NT2/D1 (cell line): Measurements from ENCODE around the gene PFDN1.

ENCODE experiments used
- DNase-seq: peaks from one replicate; pipeline ENCODE4 v3.0.0-alpha.2; 2011; ENCODE audit warnings: low read depth, low spot score
- H3K27me3 ChIP-seq: 2 replicates; pipeline ENCODE4 v1.6.0; 2011; ENCODE audit warnings: mild to moderate bottlenecking; ENCODE audit not compliant: insufficient read length, insufficient read depth
- H3K36me3 ChIP-seq: 2 replicates; pipeline ENCODE4 v1.6.1; 2011; ENCODE audit warnings: mild to moderate bottlenecking, low read length, mixed read lengths; ENCODE audit not compliant: insufficient read depth, insufficient read length
- H3K4me1 ChIP-seq: 2 replicates; pipeline ENCODE4 v1.5.1; 2011; ENCODE audit not compliant: insufficient read depth, insufficient read length
- H3K4me3 ChIP-seq: 2 replicates; pipeline ENCODE4 v1.5.1; 2011; ENCODE audit warnings: low read depth; ENCODE audit not compliant: insufficient read length
- H3K9ac ChIP-seq: 2 replicates; pipeline ENCODE4 v1.6.0; 2011; ENCODE audit warnings: low read depth; ENCODE audit not compliant: insufficient read length
- H3K9me3 ChIP-seq: 2 replicates; pipeline ENCODE4 v1.5.1; 2011; ENCODE audit warnings: mild to moderate bottlenecking, low read length; ENCODE audit not compliant: insufficient read depth
- SUZ12 ChIP-seq: IDR thresholded peaks from 2 replicates; pipeline ENCODE4 v1.6.1; 2011; ENCODE audit not compliant: insufficient read length, insufficient read depth; ENCODE audit errors: extremely low read depth
- YY1 ChIP-seq: IDR thresholded peaks from 2 replicates; pipeline ENCODE4 v1.6.1; 2011; ENCODE audit not compliant: insufficient read length, insufficient read depth
- ZNF274 ChIP-seq: IDR thresholded peaks from 2 replicates; pipeline ENCODE4 v1.6.1; 2011; ENCODE audit warnings: mild to moderate bottlenecking, low read depth, low read length

The PFDN1 gene

GRCh38 chr5:140255460-140256157 lies 47.3 kb downstream of the PFDN1 start:
- no peak for TF ChIP-seq ZNF274
- no peak for TF ChIP-seq SUZ12
- no peak for TF ChIP-seq YY1
- H3K9me3 ChIP-seq, result no peaks in the 10 kb centered on the region
- peaks cover 6% of the 10 kb centered on the region for H3K4me1 ChIP-seq

GRCh38 chr5:140253985-140254384 lies 48.9 kb downstream of the PFDN1 start:
- H3K4me3 ChIP-seq, result no peak overlapping the region
- H3K9me3 ChIP-seq, result no peaks in the 10 kb centered on the region
- TF ChIP-seq YY1 (no peak), ZNF274 (no peak), SUZ12 (no peak)
- H3K9ac ChIP-seq, result no peak overlapping the region
- peaks cover 34% of the 10 kb centered on the region for H3K36me3 ChIP-seq
- no peak for DNase-seq
- no peaks in the 10 kb centered on the region for H3K27me3 ChIP-seq
- H3K4me1 ChIP-seq, result peaks cover 6% of the 10 kb centered on the region

More at GRCh38 chr5:140255460-140256157, 47.3 kb downstream of the PFDN1 start:
- H3K4me3 ChIP-seq, result no peak overlapping the region
- no peak for DNase-seq
- no peaks in the 10 kb centered on the region for H3K27me3 ChIP-seq
- peaks cover 19% of the 10 kb centered on the region for H3K36me3 ChIP-seq
- H3K9ac ChIP-seq, result no peak overlapping the region

GRCh38 chr5:140252470-140253126 lies 50.3 kb downstream of the PFDN1 start:
- peaks cover 6% of the 10 kb centered on the region for H3K4me1 ChIP-seq

GRCh38 chr5:140251527-140251973 lies 51.4 kb downstream of the PFDN1 start:
- Histone ChIP-seq H3K27me3 (no peaks in the 10 kb centered on the region), H3K4me1 (peaks cover 6% of the 10 kb centered on the region), H3K9me3 (no peaks in the 10 kb centered on the region), H3K9ac (no peak overlapping the region), H3K36me3 (peaks cover 24% of the 10 kb centered on the region), H3K4me3 (no peak overlapping the region)
- DNase-seq, result no peak
- TF ChIP-seq YY1, result no peak
- no peak for TF ChIP-seq SUZ12

More at GRCh38 chr5:140252470-140253126, 50.3 kb downstream of the PFDN1 start:
- Histone ChIP-seq H3K36me3 (peaks cover 26% of the 10 kb centered on the region), H3K9ac (no peak overlapping the region), H3K4me3 (no peak overlapping the region), H3K9me3 (no peaks in the 10 kb centered on the region), H3K27me3 (no peaks in the 10 kb centered on the region)
- TF ChIP-seq YY1 (no peak), SUZ12 (no peak)
- DNase-seq, result no peak

GRCh38 chr5:140250386-140250785 lies 52.5 kb downstream of the PFDN1 start:
- H3K4me3 ChIP-seq, result no peak overlapping the region
- peaks cover 33% of the 10 kb centered on the region for H3K36me3 ChIP-seq
- H3K4me1 ChIP-seq, result peaks cover 7% of the 10 kb centered on the region
- no peak for TF ChIP-seq YY1
- no peak for TF ChIP-seq SUZ12
- H3K9me3 ChIP-seq, result no peaks in the 10 kb centered on the region
- DNase-seq, result no peak
- H3K27me3 ChIP-seq, result no peaks in the 10 kb centered on the region
- H3K9ac ChIP-seq, result no peak overlapping the region

GRCh38 chr5:140249536-140249935 lies 53.4 kb downstream of the PFDN1 start:
- Histone ChIP-seq H3K9ac (no peak overlapping the region), H3K4me1 (peaks cover 12% of the 10 kb centered on the region), H3K36me3 (peaks cover 40% of the 10 kb centered on the region), H3K27me3 (no peaks in the 10 kb centered on the region), H3K4me3 (no peak overlapping the region), H3K9me3 (no peaks in the 10 kb centered on the region)
- TF ChIP-seq SUZ12 (no peak), ZNF274 (no peak), YY1 (no peak)
- no peak for DNase-seq

GRCh38 chr5:140248414-140248813 lies 54.5 kb downstream of the PFDN1 start:
- H3K4me3 ChIP-seq, result no peak overlapping the region
- peaks cover 42% of the 10 kb centered on the region for H3K36me3 ChIP-seq
- DNase-seq, result no peak
- H3K9ac ChIP-seq, result no peak overlapping the region
- no peaks in the 10 kb centered on the region for H3K9me3 ChIP-seq
- no peaks in the 10 kb centered on the region for H3K27me3 ChIP-seq
- H3K4me1 ChIP-seq, result peaks cover 9% of the 10 kb centered on the region
- TF ChIP-seq ZNF274 (no peak), SUZ12 (no peak), YY1 (no peak)
